ENCODE results near the gene PRTFDC1.

DNA sequence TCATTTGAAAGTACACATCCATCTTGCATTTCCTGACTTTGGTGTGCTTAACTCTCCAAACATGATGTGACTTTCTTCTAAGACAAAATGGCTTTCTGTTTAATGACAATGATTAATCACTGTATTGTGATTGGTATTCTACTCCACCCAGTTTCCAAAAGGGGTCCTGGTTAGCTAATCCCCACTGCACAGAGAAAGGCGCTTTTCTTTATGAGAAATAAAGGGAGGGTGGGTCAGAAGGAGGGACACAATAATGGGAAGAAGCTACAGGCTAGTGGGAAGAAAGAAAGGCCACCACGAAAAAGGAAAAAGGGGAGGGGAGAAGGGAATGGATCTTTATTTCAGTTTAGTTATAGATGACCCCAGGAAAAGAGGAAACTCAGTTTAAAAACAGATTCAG lies 69.2 kb downstream of the PRTFDC1 start:
- TF ChIP-seq, protein P1, sequence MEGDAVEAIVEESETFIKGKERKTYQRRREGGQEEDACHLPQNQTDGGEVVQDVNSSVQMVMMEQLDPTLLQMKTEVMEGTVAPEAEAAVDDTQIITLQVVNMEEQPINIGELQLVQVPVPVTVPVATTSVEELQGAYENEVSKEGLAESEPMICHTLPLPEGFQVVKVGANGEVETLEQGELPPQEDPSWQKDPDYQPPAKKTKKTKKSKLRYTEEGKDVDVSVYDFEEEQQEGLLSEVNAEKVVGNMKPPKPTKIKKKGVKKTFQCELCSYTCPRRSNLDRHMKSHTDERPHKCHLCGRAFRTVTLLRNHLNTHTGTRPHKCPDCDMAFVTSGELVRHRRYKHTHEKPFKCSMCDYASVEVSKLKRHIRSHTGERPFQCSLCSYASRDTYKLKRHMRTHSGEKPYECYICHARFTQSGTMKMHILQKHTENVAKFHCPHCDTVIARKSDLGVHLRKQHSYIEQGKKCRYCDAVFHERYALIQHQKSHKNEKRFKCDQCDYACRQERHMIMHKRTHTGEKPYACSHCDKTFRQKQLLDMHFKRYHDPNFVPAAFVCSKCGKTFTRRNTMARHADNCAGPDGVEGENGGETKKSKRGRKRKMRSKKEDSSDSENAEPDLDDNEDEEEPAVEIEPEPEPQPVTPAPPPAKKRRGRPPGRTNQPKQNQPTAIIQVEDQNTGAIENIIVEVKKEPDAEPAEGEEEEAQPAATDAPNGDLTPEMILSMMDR (IDR thresholded peaks at IDR 0.05 in 4 of 5, conservative IDR thresholded peaks at IDR 0.05 in 1 of 5), result no peak
- no peak for TF ChIP-seq POLR2A (IDR thresholded peaks at IDR 0.05)
